Measurements from ENCODE around the gene MALT1. TPM values are rescaled to one million over a fixed set of nuclear protein-coding genes. Genes with fewer than 3 reads are reported as not detected.

The MALT1 gene
- polyA plus RNA-seq, 1 donor from 2014 or later = 40.5 TPM

DNA sequence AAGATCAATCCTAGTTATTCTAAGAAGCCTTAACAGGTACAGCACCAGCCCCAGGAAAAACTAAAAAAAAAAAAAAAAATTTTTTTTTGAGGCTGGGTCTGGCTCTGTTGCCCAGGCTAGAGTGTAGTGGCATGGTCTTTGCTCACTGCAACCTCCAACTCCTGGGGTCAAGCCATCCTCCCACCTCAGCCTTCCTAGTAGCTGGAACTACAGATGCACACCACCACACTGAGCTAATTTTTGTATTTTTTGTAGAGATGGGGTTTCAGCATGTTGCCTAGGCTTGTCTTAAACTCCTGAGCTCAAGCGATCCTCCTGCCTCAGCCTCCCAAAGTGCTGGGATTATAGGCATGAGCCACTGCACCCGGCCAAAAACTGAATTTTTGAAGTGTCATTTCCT is 32.0 kb upstream of the MALT1 start:
- H3K4me3 ChIP-seq (ENCODE audit: low read length) = no peak overlapping the region

DNA sequence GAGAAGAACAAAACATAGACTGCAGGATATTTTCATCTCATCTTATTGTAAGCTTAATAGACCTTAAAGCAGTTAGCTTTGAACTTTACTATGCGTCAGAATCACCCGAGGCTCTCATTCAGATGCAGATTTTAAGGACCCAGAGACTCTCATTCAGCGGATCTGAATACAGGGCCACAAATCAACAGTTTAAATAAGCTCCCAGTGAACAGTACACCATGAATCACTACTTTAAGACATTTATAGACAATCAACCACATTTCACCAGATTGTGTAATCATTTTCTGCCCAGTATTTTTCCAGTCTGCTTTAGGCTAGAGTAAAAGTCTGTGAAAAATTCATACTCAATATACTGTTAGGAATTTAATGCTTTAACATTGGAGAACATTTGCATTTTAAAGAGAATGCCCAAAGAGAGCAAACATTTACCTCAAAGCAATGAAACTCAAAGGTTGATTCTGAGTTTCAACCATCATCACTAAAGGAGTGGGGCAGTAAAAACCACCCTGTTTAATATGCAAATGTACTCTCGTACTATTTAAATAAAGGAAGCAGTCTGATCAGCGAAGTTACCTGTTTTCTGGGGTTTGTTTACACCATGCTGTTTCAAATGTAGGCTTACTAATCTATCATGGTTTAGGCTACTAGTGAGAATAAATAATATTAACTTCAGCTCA is 31.4 kb upstream of the MALT1 start:
- Histone ChIP-seq H3K9me2 (ENCODE audit: insufficient read depth, low read length) (no peaks in the 10 kb centered on the region), H3K4me2 (ENCODE audit: low read length) (no peak overlapping the region), H2AFZ (ENCODE audit: low read depth, low read length) (no peak overlapping the region), H3K27ac (ENCODE audit: low read length) (no peak overlapping the region), H3K27me3 (ENCODE audit: insufficient read depth, low read depth, low read length) (no peaks in the 10 kb centered on the region), H3K9ac (ENCODE audit: low read length) (no peak overlapping the region), H3K9me3 (ENCODE audit: low read length) (no peaks in the 10 kb centered on the region), H4K20me1 (ENCODE audit: insufficient read depth) (no peaks in the 10 kb centered on the region), H3K79me2 (replicated peaks; ENCODE audit: insufficient read depth, low read length) (no peaks in the 10 kb centered on the region), H3F3A (ENCODE audit: insufficient read depth, low read length, poor library complexity, severe bottlenecking) (no peaks in the 10 kb centered on the region), H3K36me3 (ENCODE audit: insufficient read depth, low read length) (no peaks in the 10 kb centered on the region), H3K4me3 (ENCODE audit: low read length) (no peak overlapping the region)
- TF ChIP-seq SMC3 (conservative IDR thresholded peaks at IDR 0.05; ENCODE audit: poor library complexity) (no peak), POLR2AphosphoS5 (IDR thresholded peaks at IDR 0.05) (no peak), EP300 (conservative IDR thresholded peaks at IDR 0.05; ENCODE audit: poor library complexity, severe bottlenecking) (no peak), MXI1 (conservative IDR thresholded peaks at IDR 0.05; ENCODE audit: poor library complexity, severe bottlenecking) (no peak), TAF1 (IDR thresholded peaks at IDR 0.05; ENCODE audit: low read depth) (no peak), EZH2 (IDR thresholded peaks at IDR 0.05; ENCODE audit: borderline replicate concordance, insufficient read depth, low read length, poor library complexity, severe bottlenecking) (no peak)
- TF ChIP-seq, protein P1, sequence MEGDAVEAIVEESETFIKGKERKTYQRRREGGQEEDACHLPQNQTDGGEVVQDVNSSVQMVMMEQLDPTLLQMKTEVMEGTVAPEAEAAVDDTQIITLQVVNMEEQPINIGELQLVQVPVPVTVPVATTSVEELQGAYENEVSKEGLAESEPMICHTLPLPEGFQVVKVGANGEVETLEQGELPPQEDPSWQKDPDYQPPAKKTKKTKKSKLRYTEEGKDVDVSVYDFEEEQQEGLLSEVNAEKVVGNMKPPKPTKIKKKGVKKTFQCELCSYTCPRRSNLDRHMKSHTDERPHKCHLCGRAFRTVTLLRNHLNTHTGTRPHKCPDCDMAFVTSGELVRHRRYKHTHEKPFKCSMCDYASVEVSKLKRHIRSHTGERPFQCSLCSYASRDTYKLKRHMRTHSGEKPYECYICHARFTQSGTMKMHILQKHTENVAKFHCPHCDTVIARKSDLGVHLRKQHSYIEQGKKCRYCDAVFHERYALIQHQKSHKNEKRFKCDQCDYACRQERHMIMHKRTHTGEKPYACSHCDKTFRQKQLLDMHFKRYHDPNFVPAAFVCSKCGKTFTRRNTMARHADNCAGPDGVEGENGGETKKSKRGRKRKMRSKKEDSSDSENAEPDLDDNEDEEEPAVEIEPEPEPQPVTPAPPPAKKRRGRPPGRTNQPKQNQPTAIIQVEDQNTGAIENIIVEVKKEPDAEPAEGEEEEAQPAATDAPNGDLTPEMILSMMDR (IDR thresholded peaks at IDR 0.05; ENCODE audit: poor library complexity, severe bottlenecking) = no peak
- TF ChIP-seq, protein P2, sequence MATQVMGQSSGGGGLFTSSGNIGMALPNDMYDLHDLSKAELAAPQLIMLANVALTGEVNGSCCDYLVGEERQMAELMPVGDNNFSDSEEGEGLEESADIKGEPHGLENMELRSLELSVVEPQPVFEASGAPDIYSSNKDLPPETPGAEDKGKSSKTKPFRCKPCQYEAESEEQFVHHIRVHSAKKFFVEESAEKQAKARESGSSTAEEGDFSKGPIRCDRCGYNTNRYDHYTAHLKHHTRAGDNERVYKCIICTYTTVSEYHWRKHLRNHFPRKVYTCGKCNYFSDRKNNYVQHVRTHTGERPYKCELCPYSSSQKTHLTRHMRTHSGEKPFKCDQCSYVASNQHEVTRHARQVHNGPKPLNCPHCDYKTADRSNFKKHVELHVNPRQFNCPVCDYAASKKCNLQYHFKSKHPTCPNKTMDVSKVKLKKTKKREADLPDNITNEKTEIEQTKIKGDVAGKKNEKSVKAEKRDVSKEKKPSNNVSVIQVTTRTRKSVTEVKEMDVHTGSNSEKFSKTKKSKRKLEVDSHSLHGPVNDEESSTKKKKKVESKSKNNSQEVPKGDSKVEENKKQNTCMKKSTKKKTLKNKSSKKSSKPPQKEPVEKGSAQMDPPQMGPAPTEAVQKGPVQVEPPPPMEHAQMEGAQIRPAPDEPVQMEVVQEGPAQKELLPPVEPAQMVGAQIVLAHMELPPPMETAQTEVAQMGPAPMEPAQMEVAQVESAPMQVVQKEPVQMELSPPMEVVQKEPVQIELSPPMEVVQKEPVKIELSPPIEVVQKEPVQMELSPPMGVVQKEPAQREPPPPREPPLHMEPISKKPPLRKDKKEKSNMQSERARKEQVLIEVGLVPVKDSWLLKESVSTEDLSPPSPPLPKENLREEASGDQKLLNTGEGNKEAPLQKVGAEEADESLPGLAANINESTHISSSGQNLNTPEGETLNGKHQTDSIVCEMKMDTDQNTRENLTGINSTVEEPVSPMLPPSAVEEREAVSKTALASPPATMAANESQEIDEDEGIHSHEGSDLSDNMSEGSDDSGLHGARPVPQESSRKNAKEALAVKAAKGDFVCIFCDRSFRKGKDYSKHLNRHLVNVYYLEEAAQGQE (IDR thresholded peaks at IDR 0.05; ENCODE audit: borderline replicate concordance) = no peak

More for the DNA sequence above, 32.0 kb upstream of the MALT1 start:
- Histone ChIP-seq H3F3A (ENCODE audit: insufficient read depth, low read length, poor library complexity, severe bottlenecking) (no peaks in the 10 kb centered on the region), H3K36me3 (ENCODE audit: insufficient read depth, low read length) (no peaks in the 10 kb centered on the region), H3K9ac (ENCODE audit: low read length) (no peak overlapping the region), H3K27ac (ENCODE audit: low read length) (no peak overlapping the region), H3K79me2 (replicated peaks; ENCODE audit: insufficient read depth, low read length) (no peaks in the 10 kb centered on the region), H2AFZ (ENCODE audit: low read depth, low read length) (no peak overlapping the region), H3K9me2 (ENCODE audit: insufficient read depth, low read length) (no peaks in the 10 kb centered on the region), H3K4me2 (ENCODE audit: low read length) (no peak overlapping the region), H4K20me1 (ENCODE audit: insufficient read depth) (no peaks in the 10 kb centered on the region), H3K9me3 (ENCODE audit: low read length) (no peaks in the 10 kb centered on the region), H3K27me3 (ENCODE audit: insufficient read depth, low read depth, low read length) (no peaks in the 10 kb centered on the region)
- TF ChIP-seq RAD21 (conservative IDR thresholded peaks at IDR 0.05) = no peak
- TF ChIP-seq SMC3 (conservative IDR thresholded peaks at IDR 0.05; ENCODE audit: poor library complexity) = no peak
- TF ChIP-seq, protein P1 (IDR thresholded peaks at IDR 0.05; ENCODE audit: poor library complexity, severe bottlenecking) = no peak
